NCI-H187 treated with DMSO at 0.1 percent for 48 hours (cell line): ENCODE measurements around the gene BRPF1.

Experiments used
- DNase-seq: peaks from one replicate; lab custom pipeline; 2025; lab: John Stamatoyannopoulos, UW

The BRPF1 gene

GRCh38 chr3:9787714-9788113, 56.2 kb downstream of the BRPF1 start:
- DNase-seq: no peak

DNA sequence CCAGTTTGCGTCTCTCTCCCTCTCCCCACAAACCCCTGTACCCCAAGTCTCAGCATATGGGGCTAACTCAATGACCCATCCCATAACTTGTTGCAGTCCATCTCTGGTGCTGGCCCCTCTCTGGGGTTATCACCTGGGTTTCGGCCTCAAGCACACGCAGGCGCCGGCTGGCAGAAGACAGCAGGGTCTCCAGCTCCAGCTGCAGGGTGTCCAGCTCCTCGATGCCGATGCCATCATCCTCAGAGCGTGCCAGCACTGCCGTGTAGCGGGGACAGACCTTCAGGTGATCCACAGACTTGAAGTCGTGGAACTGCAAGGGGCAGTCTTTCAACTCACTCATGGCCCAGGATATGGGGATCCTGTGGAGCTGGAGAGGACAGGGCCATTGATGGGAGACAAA, 59.6 kb downstream of the BRPF1 start:
- DNase-seq: no peak

DNA sequence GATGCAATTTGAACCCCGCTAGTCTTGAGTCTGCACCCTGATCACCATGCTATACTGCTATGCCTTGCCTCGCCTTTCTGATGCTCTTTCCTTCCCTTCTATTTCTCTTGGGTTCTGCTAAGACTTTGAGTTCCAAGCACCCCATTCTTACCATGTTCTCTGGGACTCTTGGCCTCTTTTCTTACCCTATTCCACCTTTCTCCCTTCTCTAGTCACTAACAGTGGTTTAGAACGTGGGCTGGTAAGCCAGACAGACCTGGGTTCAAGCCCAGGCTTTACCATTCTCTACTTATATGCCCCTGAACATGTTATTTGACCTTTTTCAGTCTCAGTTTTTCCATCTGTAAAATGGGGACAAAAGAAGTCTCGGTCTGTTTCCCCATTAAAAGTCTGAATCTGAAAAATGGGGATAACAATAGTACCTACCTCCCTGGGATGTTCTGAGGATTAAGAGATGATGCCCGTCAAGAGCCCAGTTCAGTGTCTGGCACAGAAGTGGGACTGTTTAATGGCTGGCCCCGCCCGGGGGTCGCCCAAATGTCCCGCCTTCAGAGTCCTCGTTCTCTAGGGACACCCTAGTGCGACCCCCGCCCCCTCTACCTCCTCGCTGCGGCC, 60.4 kb downstream of the BRPF1 start:
- no peak for DNase-seq

DNA sequence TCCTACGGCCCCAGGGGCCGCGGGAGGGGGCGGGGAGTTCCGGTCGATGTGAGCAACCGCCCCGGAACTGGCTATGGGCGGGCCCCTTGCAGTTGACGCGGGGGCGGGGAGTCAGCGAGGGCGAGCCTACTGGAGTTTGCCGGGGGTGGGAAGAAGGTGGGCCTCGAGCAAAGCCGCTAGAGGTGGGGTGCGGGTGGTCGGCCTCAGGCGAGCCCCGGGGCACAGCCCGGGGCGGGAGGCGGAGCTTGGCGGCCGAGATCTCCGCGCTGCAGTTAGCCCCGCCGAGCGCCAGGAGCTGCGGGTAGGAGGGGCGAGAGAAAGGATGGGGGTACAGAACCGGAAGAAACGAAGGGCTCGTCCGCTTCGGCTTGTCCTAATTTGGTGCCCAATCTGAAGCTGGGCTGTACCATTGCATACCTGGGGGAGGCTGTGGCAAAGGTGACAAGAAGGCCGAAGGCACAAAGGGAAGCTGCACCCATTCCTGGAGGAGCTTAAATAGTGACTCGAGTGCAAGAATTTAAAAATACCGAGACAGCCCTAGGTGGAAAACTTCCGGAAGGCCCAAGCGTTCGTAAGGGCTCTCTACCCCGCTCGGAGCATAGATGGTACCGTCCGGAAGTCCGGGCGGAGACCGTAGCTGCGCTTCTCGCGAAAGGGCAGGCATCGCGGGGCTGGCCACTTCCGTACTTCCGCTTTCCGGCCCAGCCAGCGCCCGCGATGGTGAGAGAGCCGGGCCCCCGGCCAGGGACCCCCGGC, 61.0 kb downstream of the BRPF1 start, which contains the start of the genes ARPC4 and TADA3:
Gene ARPC4 (plus strand): TSS at position 678 of the 756 bp plus-strand sequence. CDS start 40 bp downstream, at position 718.
Gene TADA3 (minus strand): TSS at position 69 of the 756 bp plus-strand sequence. CDS start 1,007 bp downstream, outside the sequence.
- peak; percentile 66 for DNase-seq

DNA sequence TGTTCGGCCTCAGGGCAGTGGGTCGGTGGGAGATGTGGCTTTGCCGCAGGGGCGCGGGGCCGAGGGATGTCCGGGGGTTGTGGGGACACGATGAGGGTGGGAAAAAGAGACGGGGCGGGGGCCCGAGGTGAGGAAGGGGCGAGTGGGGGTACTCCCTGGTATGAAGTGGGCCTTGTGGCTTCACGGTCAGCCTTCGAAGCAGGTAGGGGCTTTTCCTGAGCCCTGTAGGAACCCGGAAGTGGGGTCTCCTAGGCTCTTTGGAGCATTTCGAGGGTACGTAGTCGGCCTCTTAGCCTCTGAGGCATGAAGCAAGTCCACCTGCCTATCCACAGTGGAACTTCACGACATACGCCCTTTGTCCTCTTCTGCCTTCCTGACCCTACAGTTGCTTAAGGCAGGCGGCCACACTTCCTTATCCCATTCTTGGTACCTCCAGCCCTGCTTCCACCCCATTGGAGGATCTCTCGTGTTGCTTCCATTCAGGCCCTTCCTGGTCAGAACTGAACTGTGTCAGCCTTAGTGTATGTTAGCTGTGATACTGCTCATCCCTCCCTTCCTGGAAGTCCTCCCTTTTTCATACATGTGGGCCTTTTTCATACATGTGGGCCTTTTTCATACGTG, 61.7 kb downstream of the BRPF1 start:
- DNase-seq: no peak

DNA sequence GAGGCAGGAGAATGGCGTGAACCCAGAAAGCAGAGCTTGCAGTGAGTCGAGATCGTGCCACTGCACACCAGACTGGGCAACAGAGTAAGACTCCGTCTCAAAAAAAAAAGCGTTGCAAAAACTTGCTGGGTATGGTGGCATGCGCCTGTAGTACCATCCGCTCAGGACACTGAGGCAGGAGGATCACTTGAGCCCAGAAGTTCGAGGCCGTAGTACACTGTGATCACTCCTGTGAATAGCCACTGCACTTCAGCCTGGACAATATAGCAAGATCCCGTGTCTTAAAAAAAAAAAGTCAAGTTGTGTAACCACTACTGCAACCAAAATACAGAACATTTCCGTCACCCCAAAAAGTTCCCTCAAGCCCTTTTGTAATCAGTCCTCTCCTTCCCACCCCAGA, 62.9 kb downstream of the BRPF1 start:
- no peak for DNase-seq

GRCh38 chr3:9795207-9795606, 63.7 kb downstream of the BRPF1 start:
- DNase-seq: no peak

DNA sequence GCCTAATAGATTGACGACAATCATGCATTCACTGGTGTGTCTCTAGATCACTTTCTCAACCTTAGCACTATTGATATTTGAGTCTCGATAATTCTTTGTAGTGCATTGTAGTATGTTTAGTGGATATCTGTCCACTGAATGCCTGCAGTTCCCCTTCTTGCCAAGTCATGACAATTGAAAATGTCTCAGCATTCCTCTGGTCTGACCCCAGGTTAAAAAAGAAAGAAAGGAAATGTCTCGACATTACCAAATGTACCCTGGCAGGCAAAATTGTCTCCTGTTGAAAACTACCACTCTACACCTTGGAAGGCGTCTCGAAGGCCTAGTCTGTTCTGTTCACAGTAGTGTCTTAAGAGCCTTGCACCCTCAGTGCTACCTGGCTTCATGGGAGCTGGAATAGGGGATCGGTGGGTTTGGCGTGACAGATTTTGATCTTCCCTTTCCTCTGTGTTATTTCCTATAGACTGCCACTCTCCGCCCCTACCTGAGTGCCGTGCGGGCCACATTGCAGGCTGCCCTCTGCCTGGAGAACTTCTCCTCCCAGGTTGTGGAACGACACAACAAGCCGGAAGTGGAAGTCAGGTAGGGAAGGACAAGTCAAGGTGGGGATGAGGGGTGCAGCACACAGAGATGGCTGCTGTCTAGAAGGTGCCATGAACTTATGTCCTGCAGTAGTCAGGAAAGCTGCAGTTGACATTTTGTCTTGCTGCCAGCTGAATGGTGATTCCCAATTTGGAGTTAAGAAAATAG, 65.8 kb downstream of the BRPF1 start:
- no peak for DNase-seq
